ENCODE results near the gene KCNH1. TPM values are rescaled to one million over a fixed set of nuclear protein-coding genes. Genes with fewer than 3 reads are reported as not detected.

Gene KCNH1
- 0.85 and 1.7 TPM in 2 replicates for total RNA-seq

GRCh38 chr1:211133836-211134669, at the start of gene KCNH1:
Gene KCNH1, minus strand, starts transcription at chr1:211134148. Its CDS starts 203 bp downstream, at chr1:211133945.

Other genes starting within 250 kb of the KCNH1 start
- gene RCOR3, start 125.2 kb upstream of the KCNH1 start, total RNA-seq = 5.1 and 9.8 TPM in 2 replicates
- gene TRAF5, start 192.7 kb upstream of the KCNH1 start, total RNA-seq = 2.1 and 7.5 TPM in 2 replicates

Data from tracheal epithelial cell (primary cell).